Measurements from ENCODE around the gene PSTPIP2. TPM values are rescaled to one million over a fixed set of nuclear protein-coding genes. Genes with fewer than 3 reads are reported as not detected.
"Not testable (repeated sequence)": the region's sequence is repeated elsewhere in the genome, so short reads cannot be mapped to it uniquely, and the experiment has no call there.

PSTPIP2 gene
- total RNA-seq, 1 experiment from 2014 or later = 3.3 TPM

- H4K91ac ChIP-seq (ENCODE audit: insufficient read length, low read depth, low read length) = no peak overlapping the region
- Mint-ChIP-seq H3K27ac (no peak overlapping the region), H3K36me3 (ENCODE audit: insufficient read depth in 1 of 3, low read depth in 3 of 3) (peaks cover 0 to 8% (median 5%) of the 10 kb centered on the region in 3 experiments; a peak in 4 of 7 replicates), H3K27me3 (ENCODE audit: low read depth) (no peaks in the 10 kb centered on the region), H3K9me3 (no peaks in the 10 kb centered on the region), H3K4me3 (no peak overlapping the region), H3K4me1 (peaks cover 2 to 3% of the 10 kb centered on the region in 2 experiments; a peak in 2 of 4 replicates)
- H3T11ph ChIP-seq (ENCODE audit: low read length) = no peak overlapping the region
- H3K14ac ChIP-seq (ENCODE audit: insufficient read depth, low read length) = no peak overlapping the region
- DNase-seq = no peak
- H4K5ac ChIP-seq (ENCODE audit: insufficient read length, low read depth, low read length) = no peak overlapping the region
- H3K18ac ChIP-seq (ENCODE audit: insufficient read length, low read depth, low read length) = no peak overlapping the region
- no peak overlapping the region for H3K23ac ChIP-seq (ENCODE audit: insufficient read length, low read depth, low read length)
- H3K27me3 ChIP-seq (ENCODE audit: insufficient read depth, low read length) = no peaks in the 10 kb centered on the region
- no peaks in the 10 kb centered on the region for H3K4me1 ChIP-seq (ENCODE audit: insufficient read depth, low read length)
- no peak overlapping the region for H3K56ac ChIP-seq (ENCODE audit: insufficient read length, low read depth, low read length)
- H3K9ac ChIP-seq (ENCODE audit: extremely low read depth, insufficient read length, low read length) = no peak overlapping the region
- H2AFZ ChIP-seq (ENCODE audit: low read length) = no peak overlapping the region
- no peaks in the 10 kb centered on the region for H4K20me1 ChIP-seq (ENCODE audit: control insufficient read depth, insufficient read depth, insufficient read length)
- no peak overlapping the region for H2BK5ac ChIP-seq (ENCODE audit: insufficient read length, low read length)
- H3K4ac ChIP-seq (ENCODE audit: low read depth, low read length) = no peak overlapping the region
- no peak overlapping the region for H4K8ac ChIP-seq (replicated peaks; ENCODE audit: insufficient read length, low read depth, low read length)
- WGBS (ENCODE audit: extremely low coverage, insufficient read length, low lambda C conversion rate) = no CpG with 5 or more reads among the region's 2 CpGs
- no peak overlapping the region for H2BK20ac ChIP-seq (ENCODE audit: low read depth, low read length, poor library complexity, severe bottlenecking)
- H2BK15ac ChIP-seq (ENCODE audit: low read depth, low read length) = no peak overlapping the region
- no peak overlapping the region for H2BK12ac ChIP-seq (ENCODE audit: insufficient read length, low read depth, low read length)
- H2BK120ac ChIP-seq (ENCODE audit: low read depth, low read length, poor library complexity, severe bottlenecking) = no peak overlapping the region
- H3K23me2 ChIP-seq (ENCODE audit: insufficient read length, low read depth, low read length, poor library complexity, severe bottlenecking) = peaks cover 5% of the 10 kb centered on the region
- no peak overlapping the region for H2AK5ac ChIP-seq (ENCODE audit: insufficient read length, low read length)
- H3K4me2 ChIP-seq (ENCODE audit: insufficient read depth, insufficient read length, low read length) = no peak overlapping the region
- TF ChIP-seq CTCF (conservative IDR thresholded peaks at IDR 0.05) = no peak
- no peak overlapping the region for H3K27ac ChIP-seq (ENCODE audit: insufficient read length, low read depth, low read length)
- H3K9me3 ChIP-seq (ENCODE audit: control insufficient read depth, low read depth, low read length) = no peaks in the 10 kb centered on the region
- no peaks in the 10 kb centered on the region; the same call in 1 of the 2 replicates for H3K79me2 ChIP-seq (ENCODE audit: insufficient read depth, low read length)
- H3K79me1 ChIP-seq (ENCODE audit: insufficient read depth, low read depth, low read length, poor library complexity, severe bottlenecking) = no peaks in the 10 kb centered on the region
Observed at GRCh38 chr18:45962461-45962860, 109.6 kb downstream of the PSTPIP2 start.

- not testable (repeated sequence) for H2AK5ac ChIP-seq (ENCODE audit: insufficient read length, low read length); H3K4me3 Mint-ChIP-seq; H3K27me3 Mint-ChIP-seq (ENCODE audit: low read depth); H3K27ac ChIP-seq (ENCODE audit: insufficient read length, low read depth, low read length); H3K9ac ChIP-seq (ENCODE audit: extremely low read depth, insufficient read length, low read length); H4K20me1 ChIP-seq (ENCODE audit: control insufficient read depth, insufficient read depth, insufficient read length); H2BK12ac ChIP-seq (ENCODE audit: insufficient read length, low read depth, low read length); H3K9me3 ChIP-seq (ENCODE audit: control insufficient read depth, low read depth, low read length); H3K4me1 ChIP-seq (ENCODE audit: insufficient read depth, low read length); H3K18ac ChIP-seq (ENCODE audit: insufficient read length, low read depth, low read length); H4K8ac ChIP-seq (replicated peaks; ENCODE audit: insufficient read length, low read depth, low read length); H2BK15ac ChIP-seq (ENCODE audit: low read depth, low read length); H3K79me1 ChIP-seq (ENCODE audit: insufficient read depth, low read depth, low read length, poor library complexity, severe bottlenecking); H3K23ac ChIP-seq (ENCODE audit: insufficient read length, low read depth, low read length); H3K27me3 ChIP-seq (ENCODE audit: insufficient read depth, low read length); H4K91ac ChIP-seq (ENCODE audit: insufficient read length, low read depth, low read length); DNase-seq; H3K27ac Mint-ChIP-seq; H3K56ac ChIP-seq (ENCODE audit: insufficient read length, low read depth, low read length); H3K4me2 ChIP-seq (ENCODE audit: insufficient read depth, insufficient read length, low read length); H4K5ac ChIP-seq (ENCODE audit: insufficient read length, low read depth, low read length); H3K4me1 Mint-ChIP-seq; H3K36me3 Mint-ChIP-seq (ENCODE audit: insufficient read depth in 1 of 3, low read depth in 3 of 3); H2BK5ac ChIP-seq (ENCODE audit: insufficient read length, low read length); H2BK120ac ChIP-seq (ENCODE audit: low read depth, low read length, poor library complexity, severe bottlenecking); H3T11ph ChIP-seq (ENCODE audit: low read length); H3K9me3 Mint-ChIP-seq; H2AFZ ChIP-seq (ENCODE audit: low read length); H3K14ac ChIP-seq (ENCODE audit: insufficient read depth, low read length); H3K4ac ChIP-seq (ENCODE audit: low read depth, low read length); H2BK20ac ChIP-seq (ENCODE audit: low read depth, low read length, poor library complexity, severe bottlenecking); H3K79me2 ChIP-seq (ENCODE audit: insufficient read depth, low read length); H3K23me2 ChIP-seq (ENCODE audit: insufficient read length, low read depth, low read length, poor library complexity, severe bottlenecking)
- WGBS (ENCODE audit: extremely low coverage, insufficient read length, low lambda C conversion rate) = no CpG with 5 or more reads among the region's 7 CpGs
Observed at GRCh38 chr18:45959484-45959883, 112.6 kb downstream of the PSTPIP2 start.
